ENCODE results near the gene TUBA3D.
"Not testable (repeated sequence)": the region's sequence is repeated elsewhere in the genome, so short reads cannot be mapped to it uniquely, and the experiment has no call there.

DNA sequence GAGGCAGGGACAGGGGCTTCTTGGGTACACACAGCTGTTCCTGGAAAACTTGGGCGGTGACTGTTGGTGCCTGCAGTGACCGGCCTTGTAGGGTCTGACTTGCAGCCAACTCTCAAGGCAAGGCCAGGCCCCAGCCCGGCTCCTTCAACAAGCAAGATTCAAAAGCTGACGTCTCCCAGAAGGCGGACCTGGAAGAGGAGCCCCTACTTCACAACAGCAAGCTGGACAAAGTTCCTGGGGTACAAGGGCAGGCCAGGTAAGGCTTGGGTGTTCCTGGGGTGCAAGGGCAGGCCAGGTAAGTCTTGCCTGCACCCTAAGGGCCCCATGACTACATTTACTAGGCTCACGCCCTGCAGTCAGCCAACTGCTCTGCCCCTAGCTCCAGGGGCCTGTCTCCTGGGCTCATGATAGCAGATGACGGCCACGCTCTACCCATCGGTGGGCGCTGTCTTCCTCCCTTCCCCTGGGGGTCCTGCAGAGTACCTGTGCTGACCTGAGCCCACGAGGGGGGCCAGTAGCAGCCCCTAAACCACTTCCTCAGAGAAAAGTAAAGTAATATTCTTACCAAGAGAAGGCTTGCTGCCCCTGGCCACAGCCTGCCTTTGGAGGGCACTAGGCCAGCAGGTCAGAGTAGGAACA lies 55.7 kb downstream of the TUBA3D start:
- TF ChIP-seq, protein P1, sequence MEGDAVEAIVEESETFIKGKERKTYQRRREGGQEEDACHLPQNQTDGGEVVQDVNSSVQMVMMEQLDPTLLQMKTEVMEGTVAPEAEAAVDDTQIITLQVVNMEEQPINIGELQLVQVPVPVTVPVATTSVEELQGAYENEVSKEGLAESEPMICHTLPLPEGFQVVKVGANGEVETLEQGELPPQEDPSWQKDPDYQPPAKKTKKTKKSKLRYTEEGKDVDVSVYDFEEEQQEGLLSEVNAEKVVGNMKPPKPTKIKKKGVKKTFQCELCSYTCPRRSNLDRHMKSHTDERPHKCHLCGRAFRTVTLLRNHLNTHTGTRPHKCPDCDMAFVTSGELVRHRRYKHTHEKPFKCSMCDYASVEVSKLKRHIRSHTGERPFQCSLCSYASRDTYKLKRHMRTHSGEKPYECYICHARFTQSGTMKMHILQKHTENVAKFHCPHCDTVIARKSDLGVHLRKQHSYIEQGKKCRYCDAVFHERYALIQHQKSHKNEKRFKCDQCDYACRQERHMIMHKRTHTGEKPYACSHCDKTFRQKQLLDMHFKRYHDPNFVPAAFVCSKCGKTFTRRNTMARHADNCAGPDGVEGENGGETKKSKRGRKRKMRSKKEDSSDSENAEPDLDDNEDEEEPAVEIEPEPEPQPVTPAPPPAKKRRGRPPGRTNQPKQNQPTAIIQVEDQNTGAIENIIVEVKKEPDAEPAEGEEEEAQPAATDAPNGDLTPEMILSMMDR (IDR thresholded peaks at IDR 0.05): not testable (repeated sequence)
- not testable (repeated sequence) for TF ChIP-seq EZH2, EZH2phosphoT487 (IDR thresholded peaks at IDR 0.05)
